ENCODE results near the gene ONECUT1. TPM values are rescaled to one million over a fixed set of nuclear protein-coding genes. Genes with fewer than 3 reads are reported as not detected.

Gene ONECUT1
- total RNA-seq, 1 donor from 2014 or later = not detected

DNA sequence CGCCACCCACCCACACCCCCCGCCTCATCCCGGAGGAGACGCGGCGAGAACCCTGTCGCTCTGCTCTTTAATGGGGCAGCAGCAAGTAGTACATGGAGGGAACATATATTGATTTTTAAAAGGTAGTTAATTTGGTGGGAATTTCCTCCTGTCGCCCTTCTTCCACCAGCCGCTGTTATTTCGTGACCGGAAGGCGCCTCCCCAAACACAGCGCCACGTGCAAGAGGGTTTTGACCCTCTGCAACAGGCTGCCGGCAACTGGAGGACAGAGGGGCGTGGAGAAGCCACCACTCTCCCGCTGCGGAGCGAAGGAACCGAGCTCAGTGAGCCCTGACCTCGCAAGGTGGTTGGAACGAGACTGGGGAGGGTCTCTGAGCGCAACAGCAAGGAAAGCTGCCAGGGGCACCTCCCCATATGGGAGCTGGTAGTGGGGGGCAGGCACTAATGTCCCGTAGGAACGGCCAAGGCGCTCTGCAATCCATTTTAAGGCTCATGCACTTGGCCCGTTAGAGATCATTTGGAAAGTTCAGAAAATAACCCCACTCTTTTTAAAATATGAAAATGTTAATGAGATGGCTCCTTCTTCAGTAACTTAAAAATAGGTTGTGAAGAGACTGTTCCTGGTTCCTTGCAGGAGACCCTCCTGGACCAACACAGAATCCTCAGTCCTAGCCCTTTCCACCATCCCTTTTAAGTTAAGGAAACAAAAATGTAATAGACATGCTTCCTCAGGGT lies 4.3 kb downstream of the ONECUT1 start:
- Histone ChIP-seq H3K9me3 (replicated peaks) (no peaks in the 10 kb centered on the region), H3K36me3 (no peaks in the 10 kb centered on the region), H3K4me3 (no peak overlapping the region), H3K4me1 (peaks cover 70% of the 10 kb centered on the region), H3K27me3 (ENCODE audit: low read depth) (peaks cover 99% of the 10 kb centered on the region), H3K27ac (replicated peaks) (no peak overlapping the region)
- intact Hi-C loops (cut with micrococcal nuclease) = loop anchor here (10.0 kb wide), 1 partner anchor 409 kb away; no protein-coding TSS in a partner anchor
- TF ChIP-seq CTCF (IDR thresholded peaks at IDR 0.05; ENCODE audit: borderline replicate concordance) = no peak
- no peak for DNase-seq

DNA sequence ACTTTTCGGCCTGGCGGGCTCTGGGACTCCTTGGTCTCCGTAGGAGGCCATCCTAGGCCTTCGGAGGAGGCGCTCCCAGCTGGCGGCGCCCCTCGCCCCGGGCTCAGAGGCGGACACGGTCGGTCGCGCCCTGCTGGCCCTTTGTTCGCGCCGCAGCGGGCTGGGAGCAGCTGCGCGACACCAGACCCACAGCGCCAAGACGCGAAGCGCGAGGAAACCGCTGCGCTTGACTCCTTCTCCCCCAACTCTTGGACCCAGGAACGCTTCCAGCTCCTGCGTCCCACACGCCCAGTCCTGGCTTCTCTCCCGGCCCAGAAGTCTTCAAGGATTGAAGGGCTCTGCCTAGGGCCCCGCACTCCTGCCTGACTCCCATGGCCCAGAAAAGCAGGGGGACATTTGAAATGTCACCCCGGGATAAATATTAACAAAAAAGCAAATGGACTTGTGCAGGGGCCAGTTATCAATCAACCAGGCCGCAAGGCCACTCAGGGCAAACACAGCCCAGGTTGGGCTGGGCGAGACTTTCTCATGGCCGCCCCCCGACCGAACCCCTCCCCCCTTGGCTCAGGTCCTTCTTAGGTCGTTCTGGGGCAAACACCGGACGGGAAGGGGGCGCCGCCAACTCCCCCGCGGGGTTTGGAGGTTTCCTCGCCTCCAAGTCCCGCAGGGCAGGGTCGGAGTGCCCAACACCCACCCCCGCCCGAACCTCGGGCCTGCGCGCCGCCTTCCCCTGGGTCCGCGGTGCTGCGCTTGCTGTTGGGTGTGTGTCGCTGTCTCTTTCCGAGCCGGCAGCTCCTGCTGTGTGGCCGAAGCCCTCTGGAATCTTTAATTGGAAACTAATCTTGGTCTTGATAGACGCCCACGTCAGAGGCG lies 5.1 kb downstream of the ONECUT1 start:
- intact Hi-C loops (cut with micrococcal nuclease) = loop anchor here (5.0 to 10.0 kb wide), 2 partner anchors 410 to 932 kb away; no protein-coding TSS in a partner anchor
- peaks cover 99% of the 10 kb centered on the region for H3K27me3 ChIP-seq (ENCODE audit: low read depth)
- no peak overlapping the region for H3K27ac ChIP-seq (replicated peaks)
- peaks cover 69% of the 10 kb centered on the region for H3K4me1 ChIP-seq
- H3K36me3 ChIP-seq = no peaks in the 10 kb centered on the region
- no peaks in the 10 kb centered on the region for H3K9me3 ChIP-seq (replicated peaks)
- H3K4me3 ChIP-seq = no peak overlapping the region
- no peak for TF ChIP-seq CTCF (IDR thresholded peaks at IDR 0.05; ENCODE audit: borderline replicate concordance)
- DNase-seq = no peak

DNA sequence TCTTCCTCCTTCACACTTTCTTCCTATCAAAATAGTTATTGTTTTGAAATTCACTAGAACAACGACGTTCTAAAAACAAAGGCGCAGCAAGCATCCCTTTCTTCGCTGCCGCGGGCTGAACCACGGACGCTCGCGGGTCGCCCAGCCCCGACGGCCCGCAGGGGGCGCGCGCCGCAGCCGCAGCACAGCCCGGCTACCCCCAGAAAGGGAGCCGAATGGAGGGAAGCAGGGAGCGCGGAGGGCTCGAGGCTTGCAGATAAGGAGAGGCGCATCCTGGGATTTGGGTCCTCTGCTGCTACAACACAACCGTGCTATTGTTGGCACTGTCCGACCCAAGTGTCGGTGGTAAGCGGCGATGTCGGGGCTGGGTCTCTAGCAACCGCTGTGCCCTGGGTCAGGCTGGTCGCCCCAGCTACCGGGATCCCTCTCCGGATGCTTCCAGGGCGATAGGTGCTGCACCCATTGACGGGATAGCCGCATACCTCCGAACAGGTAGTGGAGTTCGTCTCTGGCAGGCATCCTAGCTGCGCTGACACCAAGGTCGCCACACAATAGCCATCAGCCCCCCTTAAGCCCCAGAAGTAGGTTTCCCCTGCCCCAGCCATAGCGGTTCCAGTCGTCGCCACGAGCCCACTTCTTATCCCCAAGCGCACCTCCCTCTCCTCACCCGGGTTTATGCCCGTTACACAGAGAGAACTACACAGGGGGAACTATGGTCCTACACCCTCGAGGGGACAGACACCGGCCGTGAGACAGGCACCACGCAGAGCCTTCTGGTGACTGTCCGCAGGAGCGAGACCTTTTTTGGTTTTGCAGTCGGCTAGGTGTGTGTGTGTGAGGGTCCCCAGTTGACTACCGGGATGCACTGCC lies 6.0 kb downstream of the ONECUT1 start:
- Histone ChIP-seq H3K27me3 (ENCODE audit: low read depth) (peaks cover 100% of the 10 kb centered on the region), H3K27ac (replicated peaks) (no peak overlapping the region), H3K36me3 (no peaks in the 10 kb centered on the region), H3K9me3 (replicated peaks) (no peaks in the 10 kb centered on the region), H3K4me3 (no peak overlapping the region), H3K4me1 (peaks cover 61% of the 10 kb centered on the region)
- TF ChIP-seq CTCF (IDR thresholded peaks at IDR 0.05; ENCODE audit: borderline replicate concordance) = peak; percentile 58
- DNase-seq = no peak
- intact Hi-C loops (cut with micrococcal nuclease) = loop anchor here (5.0 to 10.0 kb wide), 2 partner anchors 411 to 933 kb away; no protein-coding TSS in a partner anchor

DNA sequence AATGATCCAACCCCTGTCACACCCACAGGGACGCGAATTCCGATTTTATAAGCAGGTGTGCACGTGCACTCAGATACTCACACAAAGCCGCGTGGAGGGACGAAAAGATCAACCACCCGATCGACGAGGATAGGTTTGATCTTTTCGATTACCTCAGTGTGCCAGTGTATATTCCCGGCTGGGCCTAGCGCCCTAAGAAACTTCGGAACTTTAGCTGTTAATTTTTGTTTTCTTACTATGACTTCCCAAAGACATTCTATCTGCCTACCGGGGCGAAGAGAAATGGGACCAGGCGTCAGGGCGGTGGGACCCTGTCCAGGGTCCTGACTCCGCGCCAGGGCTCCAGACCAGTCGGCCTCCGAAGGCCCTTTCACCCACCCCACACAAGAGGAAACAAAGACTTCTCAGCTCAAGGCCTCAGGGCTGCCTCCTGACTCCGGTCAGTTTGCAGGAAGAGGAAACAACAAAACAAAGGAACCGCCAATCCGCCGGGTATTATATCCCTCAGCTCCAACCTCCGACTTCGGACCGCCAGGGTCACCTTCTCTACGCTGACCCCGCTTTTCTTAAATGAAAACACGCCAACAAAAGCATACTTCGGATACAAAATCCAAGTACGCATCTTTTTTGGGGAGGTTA lies 6.8 kb downstream of the ONECUT1 start:
- no peak for TF ChIP-seq CTCF (IDR thresholded peaks at IDR 0.05; ENCODE audit: borderline replicate concordance)
- Histone ChIP-seq H3K9me3 (replicated peaks) (no peaks in the 10 kb centered on the region), H3K4me1 (peaks cover 53% of the 10 kb centered on the region), H3K4me3 (no peak overlapping the region), H3K36me3 (no peaks in the 10 kb centered on the region), H3K27me3 (ENCODE audit: low read depth) (peaks cover 100% of the 10 kb centered on the region), H3K27ac (replicated peaks) (no peak overlapping the region)
- DNase-seq = no peak
- intact Hi-C loops (cut with micrococcal nuclease) = loop anchor here (5.0 to 10.0 kb wide), 2 partner anchors 411 to 934 kb away; no protein-coding TSS in a partner anchor

All from left ventricle myocardium inferior (tissue), 1 donor.